GM23338 (cell line): Measurements from ENCODE around the gene NEDD4. TPM values are rescaled to one million over a fixed set of nuclear protein-coding genes. Genes with fewer than 3 reads are reported as not detected.

Source experiments
- ATAC-seq: fragments of 200-7000 bp; cut with Tn5 transposase; 3 replicates; pipeline ENCODE4 v1.9.1; 2020
- DNase-seq: peaks from one replicate; pipeline ENCODE4 v3.0.0-alpha.2; 2015; ENCODE audit warnings: low spot score
- H2AFZ ChIP-seq: fragments of 200-600 bp; sonication (generic); 2 replicates; pipeline ENCODE4 v1.8.0; 2016; ENCODE audit warnings: antibody characterized with exemption, mild to moderate bottlenecking, moderate library complexity
- H3F3A ChIP-seq: fragments of 200-600 bp; sonication (generic); replicated peaks from 2 replicates; pipeline ENCODE4 v1.8.0; 2017; ENCODE audit warnings: antibody characterized with exemption, mixed run types, low read depth
- H3K27ac ChIP-seq: fragments of 200-600 bp; sonication (generic); 2 replicates; pipeline ENCODE4 v1.6.1; 2016; ENCODE audit warnings: low read depth
- H3K27me3 ChIP-seq: fragments of 200-600 bp; sonication (generic); 2 replicates; pipeline ENCODE4 v1.8.0; 2016; ENCODE audit warnings: mild to moderate bottlenecking, mixed run types, moderate library complexity; ENCODE audit not compliant: insufficient read depth
- H3K36me3 ChIP-seq: fragments of 200-600 bp; sonication (generic); 2 replicates; pipeline ENCODE4 v1.8.0; 2016; ENCODE audit warnings: mild to moderate bottlenecking; ENCODE audit not compliant: insufficient read depth
- H3K4me1 ChIP-seq: fragments of 200-600 bp; sonication (generic); 2 replicates; pipeline ENCODE4 v1.8.0; 2016; ENCODE audit warnings: mild to moderate bottlenecking, moderate library complexity; ENCODE audit not compliant: insufficient read depth
- H3K4me2 ChIP-seq: fragments of 200-600 bp; sonication (generic); 2 replicates; pipeline ENCODE4 v1.7.1; 2017; ENCODE audit warnings: mixed run types
- H3K4me3 ChIP-seq: fragments of 200-600 bp; sonication (generic); 2 replicates; pipeline ENCODE4 v1.6.1; 2016; ENCODE audit warnings: mixed run types
- H3K79me2 ChIP-seq: fragments of 200-600 bp; sonication (generic); replicated peaks from 2 replicates; pipeline ENCODE4 v1.8.0; 2017; ENCODE audit warnings: mild to moderate bottlenecking; ENCODE audit not compliant: insufficient read depth
- H3K9me2 ChIP-seq: fragments of 200-600 bp; sonication (generic); 2 replicates; pipeline ENCODE4 v1.8.0; 2017; ENCODE audit not compliant: insufficient read depth
- H4K20me1 ChIP-seq: fragments of 200-600 bp; sonication (generic); replicated peaks from 2 replicates; pipeline ENCODE4 v1.8.0; 2017; ENCODE audit warnings: mild to moderate bottlenecking; ENCODE audit not compliant: insufficient read depth
- H3K27ac Mint-ChIP-seq: 2 replicates; pipeline ENCODE4 v1.8.0; 2020; ENCODE audit warnings: inconsistent platforms, mild to moderate bottlenecking, moderate library complexity, mixed read lengths
- H3K27me3 Mint-ChIP-seq: 3 replicates; pipeline ENCODE4 v1.8.0; 2022; ENCODE audit warnings: low read depth, mild to moderate bottlenecking, moderate library complexity, mixed read lengths, inconsistent platforms; ENCODE audit not compliant: insufficient read depth, poor library complexity
- H3K36me3 Mint-ChIP-seq: 3 replicates; pipeline ENCODE4 v1.8.0; 2021; ENCODE audit warnings: low read depth, mild to moderate bottlenecking, inconsistent platforms, moderate library complexity, mixed read lengths
- H3K4me1 Mint-ChIP-seq: 3 replicates; pipeline ENCODE4 v1.8.0; 2020; ENCODE audit warnings: mild to moderate bottlenecking, inconsistent platforms, mixed read lengths
- H3K4me3 Mint-ChIP-seq: 3 replicates; pipeline ENCODE4 v1.8.0; 2021; ENCODE audit warnings: moderate library complexity, mild to moderate bottlenecking, inconsistent platforms, mixed read lengths
- H3K9me3 Mint-ChIP-seq: 3 replicates; pipeline ENCODE4 v1.8.0; 2020; ENCODE audit warnings: moderate library complexity, mild to moderate bottlenecking, inconsistent platforms, mixed read lengths
- CREB1 ChIP-seq: fragments of 250-450 bp; sonication (Bioruptor Pico); IDR thresholded peaks from 2 replicates; pipeline ENCODE4 v1.5.0; 2020; ENCODE audit warnings: low read depth, mild to moderate bottlenecking, moderate library complexity
- ETS1 ChIP-seq: IDR thresholded peaks from 2 replicates; pipeline ENCODE4 v1.6.1; 2016; ENCODE audit warnings: antibody characterized with exemption
- EZH2 ChIP-seq: fragments of 200-600 bp; sonication (generic); IDR thresholded peaks from one replicate; pipeline ENCODE4 v1.8.0; 2017; ENCODE audit warnings: antibody characterized with exemption, mild to moderate bottlenecking, low read depth; ENCODE audit not compliant: unreplicated experiment
- EZH2phosphoT487 ChIP-seq: fragments of 200-600 bp; sonication (generic); IDR thresholded peaks from one replicate; pipeline ENCODE4 v1.8.1; 2018; ENCODE audit warnings: antibody characterized with exemption; ENCODE audit not compliant: unreplicated experiment
- NANOG ChIP-seq: IDR thresholded peaks from 2 replicates; pipeline ENCODE4 v1.6.1; 2016; ENCODE audit warnings: antibody characterized with exemption, borderline replicate concordance
- POLR2AphosphoS5 ChIP-seq: IDR thresholded peaks from 2 replicates; pipeline ENCODE4 v1.6.1; 2016; ENCODE audit warnings: antibody characterized with exemption, low read depth
- STAT1 ChIP-seq: IDR thresholded peaks from one replicate; pipeline ENCODE4 v1.6.1; 2016; ENCODE audit warnings: antibody characterized with exemption; ENCODE audit not compliant: unreplicated experiment
- polyA plus RNA-seq: library from polyadenylated mRNA; unstranded; fragments of >200 nt; fragmentation: Nextera tagmentation; extraction: Ambion mirVana; gene quantifications from 2 replicates; pipeline ENCODE4 v1.2.1, GENCODE V29; 2016
- total RNA-seq: library from RNA; depleted of rRNA; stranded (reverse); fragments of >200 nt; shearing (Covaris generic); gene quantifications from 2 replicates; pipeline ENCODE4 v1.2.3, GENCODE V29; 2014
- TF ChIP-seq, protein P1 (sequence below), 2 experiments: fragments of 200-600 bp in 1 of 2; sonication (generic) in 1 of 2; conservative IDR thresholded peaks; 2 replicates each; pipeline versions ENCODE4 v1.5.1 to v1.6.1; 2016 to 2017; ENCODE audit warnings: antibody characterized with exemption in 2 of 2, low read depth in 2 of 2, mild to moderate bottlenecking in 2 of 2, moderate library complexity in 1 of 2

NEDD4 gene
- total and polyA plus RNA-seq, 2 experiments from 2014 or later, result 2.1 to 7.2 TPM

DNA sequence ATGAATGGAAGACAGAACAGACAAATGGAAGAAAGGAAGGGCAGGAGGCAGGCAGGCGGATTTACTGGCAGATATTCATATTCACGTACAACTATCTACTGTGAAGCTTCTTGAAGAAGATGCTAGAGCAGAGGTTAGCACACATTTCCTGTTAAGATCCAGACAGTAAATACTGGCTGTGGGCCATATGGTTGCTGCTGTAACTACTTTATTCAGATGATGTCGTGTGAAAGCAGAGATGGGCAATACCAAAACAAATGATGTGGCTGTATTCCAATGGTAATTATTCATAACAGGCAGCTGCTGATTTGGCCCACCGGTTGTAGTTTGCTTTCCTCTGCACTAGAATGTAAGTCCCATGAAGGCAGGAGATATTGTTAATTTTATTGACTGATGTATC lies 134.8 kb downstream of the NEDD4 start:
- H3K9me3 Mint-ChIP-seq, result no peaks in the 10 kb centered on the region
- Histone ChIP-seq H3K36me3 (no peaks in the 10 kb centered on the region), H3F3A (no peaks in the 10 kb centered on the region), H3K4me2 (no peak overlapping the region), H3K27me3 (no peaks in the 10 kb centered on the region), H3K4me1 (no peaks in the 10 kb centered on the region), H3K9me2 (no peaks in the 10 kb centered on the region), H4K20me1 (no peaks in the 10 kb centered on the region), H3K4me3 (no peak overlapping the region), H3K79me2 (no peaks in the 10 kb centered on the region), H3K27ac (no peak overlapping the region), H2AFZ (no peak overlapping the region)
- ATAC-seq, result no peak
- no peak overlapping the region for H3K4me3 Mint-ChIP-seq
- H3K27ac Mint-ChIP-seq, result no peak overlapping the region
- no peaks in the 10 kb centered on the region for H3K36me3 Mint-ChIP-seq
- H3K27me3 Mint-ChIP-seq, result peaks cover 3% of the 10 kb centered on the region
- no peak for TF ChIP-seq STAT1
- no peak for TF ChIP-seq EZH2
- no peak for TF ChIP-seq NANOG
- TF ChIP-seq, protein P1, sequence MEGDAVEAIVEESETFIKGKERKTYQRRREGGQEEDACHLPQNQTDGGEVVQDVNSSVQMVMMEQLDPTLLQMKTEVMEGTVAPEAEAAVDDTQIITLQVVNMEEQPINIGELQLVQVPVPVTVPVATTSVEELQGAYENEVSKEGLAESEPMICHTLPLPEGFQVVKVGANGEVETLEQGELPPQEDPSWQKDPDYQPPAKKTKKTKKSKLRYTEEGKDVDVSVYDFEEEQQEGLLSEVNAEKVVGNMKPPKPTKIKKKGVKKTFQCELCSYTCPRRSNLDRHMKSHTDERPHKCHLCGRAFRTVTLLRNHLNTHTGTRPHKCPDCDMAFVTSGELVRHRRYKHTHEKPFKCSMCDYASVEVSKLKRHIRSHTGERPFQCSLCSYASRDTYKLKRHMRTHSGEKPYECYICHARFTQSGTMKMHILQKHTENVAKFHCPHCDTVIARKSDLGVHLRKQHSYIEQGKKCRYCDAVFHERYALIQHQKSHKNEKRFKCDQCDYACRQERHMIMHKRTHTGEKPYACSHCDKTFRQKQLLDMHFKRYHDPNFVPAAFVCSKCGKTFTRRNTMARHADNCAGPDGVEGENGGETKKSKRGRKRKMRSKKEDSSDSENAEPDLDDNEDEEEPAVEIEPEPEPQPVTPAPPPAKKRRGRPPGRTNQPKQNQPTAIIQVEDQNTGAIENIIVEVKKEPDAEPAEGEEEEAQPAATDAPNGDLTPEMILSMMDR (conservative IDR thresholded peaks at IDR 0.05; ENCODE audit: low read depth in 2 of 2), result no peak
- TF ChIP-seq CREB1, result no peak
- no peak for TF ChIP-seq EZH2phosphoT487
- H3K4me1 Mint-ChIP-seq, result no peaks in the 10 kb centered on the region
- DNase-seq, result no peak

DNA sequence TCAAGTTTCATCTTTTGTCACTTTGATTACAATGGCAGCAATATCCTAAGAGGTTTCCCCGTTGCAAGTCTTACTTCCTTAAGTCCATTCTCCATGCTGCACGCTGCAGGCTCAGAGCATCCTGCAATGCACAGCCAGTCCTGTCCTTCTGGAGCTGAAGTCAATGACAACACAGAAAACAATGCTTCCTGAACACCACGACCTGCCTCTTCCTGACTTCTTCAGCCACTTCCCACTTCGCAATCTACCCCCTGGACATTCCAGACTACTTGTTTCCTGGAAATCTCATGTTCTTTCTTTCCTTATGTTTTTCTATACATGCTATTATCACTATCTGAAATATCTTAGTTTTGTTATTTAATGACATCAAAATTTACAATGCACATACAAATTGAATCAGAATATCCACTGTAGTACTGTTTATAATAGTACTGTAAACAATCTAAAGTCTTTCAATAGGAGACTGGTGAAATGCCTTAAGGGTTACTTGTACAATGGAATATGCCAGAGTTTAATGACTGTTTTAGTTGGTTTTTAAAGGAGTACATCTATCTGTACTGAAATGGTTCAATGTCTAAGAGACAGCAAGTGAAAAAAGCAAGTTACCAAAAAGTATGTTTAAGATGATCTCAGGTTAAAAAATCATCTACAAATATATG lies 136.8 kb downstream of the NEDD4 start:
- Histone ChIP-seq H3K4me2 (no peak overlapping the region), H2AFZ (no peak overlapping the region), H3K36me3 (no peaks in the 10 kb centered on the region), H3K27ac (no peak overlapping the region), H3K4me1 (no peaks in the 10 kb centered on the region), H3K9me2 (no peaks in the 10 kb centered on the region), H3F3A (no peaks in the 10 kb centered on the region), H4K20me1 (no peaks in the 10 kb centered on the region; the same call in 1 of the 2 replicates), H3K27me3 (no peaks in the 10 kb centered on the region), H3K79me2 (no peaks in the 10 kb centered on the region), H3K4me3 (no peak overlapping the region)
- Mint-ChIP-seq H3K36me3 (no peaks in the 10 kb centered on the region), H3K27me3 (peaks cover 3% of the 10 kb centered on the region), H3K4me3 (no peak overlapping the region), H3K27ac (no peak overlapping the region), H3K9me3 (no peaks in the 10 kb centered on the region), H3K4me1 (no peaks in the 10 kb centered on the region)
- ATAC-seq (no peak), DNase-seq (no peak)
- no peak for TF ChIP-seq POLR2AphosphoS5
- no peak for TF ChIP-seq ETS1
